MG63 (cell line): ENCODE data around the gene MYLK. TPM values are rescaled to one million over a fixed set of nuclear protein-coding genes. Genes with fewer than 3 reads are reported as not detected.

Experiments
- DNase-seq: peaks from one replicate; pipeline ENCODE4 v3.0.0-alpha.2; 2020
- H3K27me3 ChIP-seq: fragments of 250-450 bp; sonication (Bioruptor Pico); 2 replicates; pipeline ENCODE4 v1.5.1; 2020; ENCODE audit warnings: mild to moderate bottlenecking, moderate library complexity
- H3K36me3 ChIP-seq: fragments of 250-450 bp; sonication (Bioruptor Pico); 2 replicates; pipeline ENCODE4 v1.5.1; 2020; ENCODE audit warnings: mild to moderate bottlenecking, moderate library complexity
- H3K4me3 ChIP-seq: fragments of 250-450 bp; sonication (Bioruptor Pico); 2 replicates; pipeline ENCODE4 v1.5.1; 2020; ENCODE audit warnings: mild to moderate bottlenecking, moderate library complexity
- H3K9me3 ChIP-seq: fragments of 250-450 bp; sonication (Bioruptor Pico); 2 replicates; pipeline ENCODE4 v1.5.1; 2020; ENCODE audit warnings: mild to moderate bottlenecking, moderate library complexity
- total RNA-seq: library from RNA; depleted of rRNA; stranded (reverse); fragments of >200 nt; shearing (Covaris generic); gene quantifications from 2 replicates; pipeline ENCODE4 v1.2.3, GENCODE V29; 2014; ENCODE audit warnings: low replicate concordance

The MYLK gene
- total RNA-seq, 1 experiment from 2014 or later: 12.5 TPM

DNA sequence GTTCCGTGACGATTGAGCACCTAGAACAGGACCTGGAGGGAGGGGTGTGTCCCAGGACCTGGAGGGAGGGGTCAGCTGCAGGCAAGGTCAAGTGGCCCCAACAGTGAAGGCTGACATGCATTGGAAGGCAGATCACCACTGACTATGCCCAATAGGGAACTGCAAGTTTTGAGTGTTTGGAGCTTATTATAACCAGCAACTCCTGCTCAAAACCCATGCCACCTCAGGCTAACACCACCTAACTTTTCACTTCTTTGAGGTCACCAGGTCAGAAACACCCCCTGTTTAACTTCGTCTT lies 93.1 kb downstream of the MYLK start:
- Histone ChIP-seq H3K9me3 (no peaks in the 10 kb centered on the region), H3K27me3 (no peaks in the 10 kb centered on the region), H3K36me3 (no peaks in the 10 kb centered on the region; the same call in 1 of the 2 replicates), H3K4me3 (no peak overlapping the region)
- DNase-seq: no peak

- H3K4me3 ChIP-seq: no peak overlapping the region
- no peaks in the 10 kb centered on the region; the same call in 1 of the 2 replicates for H3K36me3 ChIP-seq
- DNase-seq: no peak
These were observed 93.7 kb downstream of the MYLK start for GRCh38 chr3:123790254-123791072.

DNA sequence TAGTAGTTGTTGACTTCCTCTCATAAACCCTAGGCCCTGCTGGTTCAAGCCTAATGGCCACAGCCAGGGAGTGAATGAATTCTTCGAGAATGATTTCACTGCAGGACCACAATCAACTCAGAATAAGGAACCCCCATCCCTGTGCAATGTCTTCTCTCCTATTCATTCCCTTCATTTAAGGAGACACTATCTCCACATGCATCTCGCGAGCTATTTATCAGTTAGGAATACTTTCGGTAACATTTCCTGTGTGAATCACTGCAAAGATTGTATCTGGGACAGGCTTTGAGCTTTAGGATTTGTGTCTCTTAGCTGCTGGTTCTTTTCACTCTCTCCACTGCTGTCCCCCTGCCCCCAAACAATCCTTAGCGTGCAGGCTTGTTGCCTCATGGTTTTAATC lies 94.4 kb downstream of the MYLK start:
- DNase-seq: no peak
- H3K27me3 ChIP-seq: no peaks in the 10 kb centered on the region
- no peaks in the 10 kb centered on the region; the same call in 1 of the 2 replicates for H3K36me3 ChIP-seq
- H3K9me3 ChIP-seq: no peaks in the 10 kb centered on the region
- H3K4me3 ChIP-seq: no peak overlapping the region

More at GRCh38 chr3:123790254-123791072, 93.7 kb downstream of the MYLK start:
- Histone ChIP-seq H3K9me3 (no peaks in the 10 kb centered on the region), H3K27me3 (no peaks in the 10 kb centered on the region)

- Histone ChIP-seq H3K36me3 (no peaks in the 10 kb centered on the region; the same call in 1 of the 2 replicates), H3K9me3 (no peaks in the 10 kb centered on the region), H3K27me3 (no peaks in the 10 kb centered on the region), H3K4me3 (no peak overlapping the region)
- DNase-seq: no peak
These were observed 95.0 kb downstream of the MYLK start for GRCh38 chr3:123789160-123789559.

DNA sequence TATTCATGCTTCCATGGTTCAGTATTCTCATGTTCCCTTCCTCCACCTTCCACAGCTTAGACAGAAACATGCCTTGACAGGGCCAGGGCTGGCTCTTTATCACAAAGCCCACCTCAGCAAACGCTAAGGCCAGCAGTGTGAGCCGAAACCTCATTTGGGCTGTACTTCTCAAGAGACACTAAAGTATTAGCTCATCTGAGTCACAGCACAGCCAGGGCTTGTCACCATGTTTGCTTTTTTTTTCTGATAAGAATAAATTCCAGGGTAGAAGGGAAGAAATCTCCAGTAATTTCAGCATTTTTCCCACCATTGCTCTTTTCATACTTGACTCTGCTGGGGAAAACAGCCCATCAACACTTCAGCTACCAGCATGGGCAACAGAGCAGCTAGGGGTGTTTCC lies 95.4 kb downstream of the MYLK start:
- DNase-seq: no peak
- no peak overlapping the region for H3K4me3 ChIP-seq
- H3K9me3 ChIP-seq: no peaks in the 10 kb centered on the region
- no peaks in the 10 kb centered on the region for H3K27me3 ChIP-seq
- H3K36me3 ChIP-seq: no peaks in the 10 kb centered on the region; the same call in 1 of the 2 replicates

GRCh38 chr3:123787133-123787532 lies 97.0 kb downstream of the MYLK start:
- no peak for DNase-seq
- no peaks in the 10 kb centered on the region for H3K27me3 ChIP-seq
- H3K4me3 ChIP-seq: no peak overlapping the region
- H3K9me3 ChIP-seq: no peaks in the 10 kb centered on the region
- H3K36me3 ChIP-seq: no peaks in the 10 kb centered on the region; the same call in 1 of the 2 replicates

- DNase-seq: no peak
- no peak overlapping the region for H3K4me3 ChIP-seq
- H3K27me3 ChIP-seq: no peaks in the 10 kb centered on the region
- no peaks in the 10 kb centered on the region for H3K9me3 ChIP-seq
- no peaks in the 10 kb centered on the region for H3K36me3 ChIP-seq
These were observed 98.5 kb downstream of the MYLK start for GRCh38 chr3:123785602-123786001.

- Histone ChIP-seq H3K9me3 (no peaks in the 10 kb centered on the region), H3K4me3 (no peak overlapping the region), H3K27me3 (no peaks in the 10 kb centered on the region), H3K36me3 (no peaks in the 10 kb centered on the region)
- DNase-seq: no peak
These were observed 100.3 kb downstream of the MYLK start for GRCh38 chr3:123783811-123784210.

DNA sequence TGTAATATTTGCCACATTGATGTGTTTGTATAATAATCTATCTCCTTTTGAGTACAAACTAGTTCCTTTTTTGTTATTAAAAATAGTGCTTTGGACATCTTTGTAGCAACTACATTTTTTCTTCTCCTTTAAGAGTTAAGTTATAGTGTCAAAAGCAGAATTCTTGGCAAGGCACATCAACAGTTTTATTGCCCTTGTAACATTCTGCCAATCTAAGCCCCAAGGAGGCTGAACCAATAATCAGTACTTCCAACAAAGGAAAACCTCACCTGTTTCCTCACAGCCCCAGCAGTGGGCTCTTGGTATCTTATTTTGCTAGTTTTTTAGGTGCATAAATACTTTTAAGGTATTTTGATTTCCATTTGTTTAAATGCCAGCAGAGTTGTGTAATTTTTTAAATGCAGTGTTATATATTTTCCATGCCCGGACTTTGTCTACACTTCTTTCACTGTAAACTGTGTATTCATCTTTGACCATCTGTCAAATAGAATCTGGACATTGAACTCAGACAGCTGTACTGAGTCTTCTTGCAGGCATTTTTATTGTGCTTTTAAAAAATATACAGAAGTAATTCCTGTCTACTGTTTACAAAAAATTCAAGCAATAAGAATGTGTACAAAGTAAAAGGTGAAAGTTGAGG lies 101.0 kb downstream of the MYLK start:
- H3K36me3 ChIP-seq: no peaks in the 10 kb centered on the region
- DNase-seq: no peak
- no peak overlapping the region for H3K4me3 ChIP-seq
- H3K9me3 ChIP-seq: no peaks in the 10 kb centered on the region
- no peaks in the 10 kb centered on the region for H3K27me3 ChIP-seq

GRCh38 chr3:123782488-123782887 lies 101.6 kb downstream of the MYLK start:
- Histone ChIP-seq H3K4me3 (no peak overlapping the region), H3K9me3 (no peaks in the 10 kb centered on the region), H3K36me3 (no peaks in the 10 kb centered on the region), H3K27me3 (no peaks in the 10 kb centered on the region)
- no peak for DNase-seq

- Histone ChIP-seq H3K27me3 (no peaks in the 10 kb centered on the region), H3K9me3 (no peaks in the 10 kb centered on the region), H3K36me3 (no peaks in the 10 kb centered on the region), H3K4me3 (no peak overlapping the region)
- peak; percentile 84 for DNase-seq
These were observed 102.4 kb downstream of the MYLK start for GRCh38 chr3:123781571-123782275.

DNA sequence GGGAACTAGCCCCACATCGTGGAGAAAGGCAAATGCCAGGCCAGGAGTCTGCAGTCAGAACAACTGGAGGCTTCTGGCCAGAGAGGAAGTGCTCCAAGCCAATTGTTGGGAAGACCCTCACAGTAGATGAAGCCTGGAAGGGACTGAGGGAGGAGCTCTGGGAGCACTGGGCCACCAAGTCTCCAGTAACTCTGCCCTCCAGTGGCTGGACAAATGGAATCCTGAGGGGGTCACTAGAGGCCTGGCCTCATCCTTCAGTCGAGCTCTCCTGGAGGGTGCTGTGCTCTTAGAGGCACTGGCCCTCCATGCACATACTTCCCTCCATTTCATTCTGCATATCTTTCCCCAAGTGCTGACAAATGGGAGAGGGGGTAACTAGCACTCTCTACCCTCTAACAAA lies 103.0 kb downstream of the MYLK start:
- no peaks in the 10 kb centered on the region for H3K27me3 ChIP-seq
- no peaks in the 10 kb centered on the region for H3K9me3 ChIP-seq
- H3K4me3 ChIP-seq: no peak overlapping the region
- peak; percentile 22 for DNase-seq
- H3K36me3 ChIP-seq: no peaks in the 10 kb centered on the region

GRCh38 chr3:123780656-123781055 lies 103.5 kb downstream of the MYLK start:
- H3K27me3 ChIP-seq: no peaks in the 10 kb centered on the region
- peak; percentile 38 for DNase-seq
- H3K4me3 ChIP-seq: no peak overlapping the region
- no peaks in the 10 kb centered on the region for H3K36me3 ChIP-seq
- H3K9me3 ChIP-seq: no peaks in the 10 kb centered on the region

DNA sequence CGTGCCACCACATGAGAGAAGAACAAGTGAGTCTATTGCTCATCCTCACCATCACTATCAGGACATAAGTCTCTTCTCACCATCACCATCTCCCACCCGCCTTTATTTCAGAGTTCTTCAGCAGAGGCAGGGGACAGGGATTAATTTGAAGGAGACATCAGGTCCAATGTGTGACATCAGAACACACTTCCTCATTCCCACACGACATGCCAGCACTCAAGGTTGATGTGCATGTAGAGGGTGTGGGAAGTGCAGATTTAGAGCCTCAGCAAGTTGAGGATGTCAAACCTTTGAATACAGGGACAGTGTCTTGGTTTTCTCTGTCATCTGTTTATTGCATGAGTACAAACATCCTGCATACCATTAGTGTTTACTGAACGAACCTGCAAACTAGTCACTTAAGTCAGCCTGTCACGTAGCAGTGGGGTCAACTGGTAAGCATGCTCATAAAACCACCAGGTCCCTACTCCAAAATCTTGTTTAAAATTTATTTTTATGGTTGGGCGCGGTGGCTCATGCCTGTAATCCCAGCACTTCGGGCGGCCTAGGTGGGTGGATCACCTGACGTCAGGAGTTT lies 104.4 kb downstream of the MYLK start:
- DNase-seq: no peak
- H3K9me3 ChIP-seq: no peaks in the 10 kb centered on the region
- no peaks in the 10 kb centered on the region for H3K36me3 ChIP-seq
- no peaks in the 10 kb centered on the region for H3K27me3 ChIP-seq
- no peak overlapping the region for H3K4me3 ChIP-seq

GRCh38 chr3:123778991-123779622 lies 105.0 kb downstream of the MYLK start:
- Histone ChIP-seq H3K27me3 (no peaks in the 10 kb centered on the region), H3K36me3 (no peaks in the 10 kb centered on the region), H3K9me3 (no peaks in the 10 kb centered on the region), H3K4me3 (no peak overlapping the region)
- DNase-seq: no peak

- DNase-seq: no peak
- Histone ChIP-seq H3K27me3 (no peaks in the 10 kb centered on the region), H3K36me3 (no peaks in the 10 kb centered on the region), H3K4me3 (no peak overlapping the region), H3K9me3 (no peaks in the 10 kb centered on the region)
These were observed 105.6 kb downstream of the MYLK start for GRCh38 chr3:123778525-123778924.
